ENCODE data around the gene PHPT1.
A peak's percentile ranks its signal among the peaks of the same experiment; 100 is the strongest.
"Not testable (repeated sequence)": the region's sequence is repeated elsewhere in the genome, so short reads cannot be mapped to it uniquely, and the experiment has no call there.

PHPT1 gene

DNA sequence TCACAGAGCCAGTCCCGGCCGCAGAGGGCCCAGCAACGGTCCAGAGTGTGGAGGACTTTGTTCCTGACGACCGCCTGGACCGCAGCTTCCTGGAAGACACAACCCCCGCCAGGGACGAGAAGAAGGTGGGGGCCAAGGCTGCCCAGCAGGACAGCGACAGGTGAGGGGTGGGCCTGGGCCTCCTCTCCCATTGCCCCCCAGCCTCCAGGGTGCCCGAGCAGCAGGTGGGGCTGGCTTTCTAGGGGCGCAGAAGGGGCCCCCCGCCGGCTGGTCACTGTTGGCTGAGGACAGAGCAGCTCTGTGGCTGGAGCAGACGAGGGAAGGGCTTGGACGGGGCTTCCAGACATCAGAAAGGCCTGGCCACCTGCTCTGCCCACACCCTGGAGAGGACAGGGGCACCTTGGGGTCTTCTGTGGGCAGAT, 11.3 kb upstream of the PHPT1 start:
- DNase-seq = not testable (repeated sequence)

- no peak for DNase-seq
These were observed 10.6 kb upstream of the PHPT1 start for GRCh38 chr9:136838314-136839228.

GRCh38 chr9:136839229-136840139, 9.7 kb upstream of the PHPT1 start:
- no peak for DNase-seq

GRCh38 chr9:136840140-136840876, 8.9 kb upstream of the PHPT1 start:
- no peak for DNase-seq

GRCh38 chr9:136840877-136841645, 8.1 kb upstream of the PHPT1 start:
- DNase-seq = peak in 1 of 3 donors; percentile 38

GRCh38 chr9:136841646-136842379, 7.4 kb upstream of the PHPT1 start:
- DNase-seq = not testable (repeated sequence)

DNA sequence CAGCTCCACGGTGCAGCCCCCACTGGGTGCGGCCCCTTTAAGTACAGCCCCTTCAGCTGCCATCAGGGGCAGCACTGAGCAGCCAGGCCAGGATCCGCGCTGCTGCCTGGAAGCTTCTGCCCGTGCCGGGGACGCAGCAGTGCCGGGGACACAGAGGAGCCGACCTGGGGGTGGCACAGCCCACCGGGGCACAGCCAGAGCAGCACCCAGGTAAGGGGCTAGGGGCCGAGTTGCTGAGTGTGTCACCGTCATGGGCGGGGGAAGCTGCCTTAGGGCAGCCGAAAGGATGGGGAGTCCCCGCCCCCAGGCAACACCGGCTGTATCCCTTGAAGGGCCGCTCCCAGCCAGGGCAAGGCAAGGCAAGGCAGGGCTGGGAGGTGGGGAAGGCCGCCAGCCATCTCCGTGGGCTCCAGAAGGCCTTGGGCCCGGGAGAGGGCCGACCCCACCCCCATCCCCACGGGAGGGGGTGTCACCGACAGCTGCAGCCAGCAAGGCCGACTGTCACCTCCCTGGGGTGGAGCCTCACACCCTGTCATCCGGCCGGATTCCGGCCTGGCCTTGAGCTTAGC, 6.7 kb upstream of the PHPT1 start, which contains the start of gene AJM1:
TSS of gene AJM1 (plus strand) at position 99 of the 569 bp plus-strand sequence. CDS start 1,937 bp downstream, outside the sequence.
- peak; percentile 79 to 89 (median 83) for DNase-seq

DNA sequence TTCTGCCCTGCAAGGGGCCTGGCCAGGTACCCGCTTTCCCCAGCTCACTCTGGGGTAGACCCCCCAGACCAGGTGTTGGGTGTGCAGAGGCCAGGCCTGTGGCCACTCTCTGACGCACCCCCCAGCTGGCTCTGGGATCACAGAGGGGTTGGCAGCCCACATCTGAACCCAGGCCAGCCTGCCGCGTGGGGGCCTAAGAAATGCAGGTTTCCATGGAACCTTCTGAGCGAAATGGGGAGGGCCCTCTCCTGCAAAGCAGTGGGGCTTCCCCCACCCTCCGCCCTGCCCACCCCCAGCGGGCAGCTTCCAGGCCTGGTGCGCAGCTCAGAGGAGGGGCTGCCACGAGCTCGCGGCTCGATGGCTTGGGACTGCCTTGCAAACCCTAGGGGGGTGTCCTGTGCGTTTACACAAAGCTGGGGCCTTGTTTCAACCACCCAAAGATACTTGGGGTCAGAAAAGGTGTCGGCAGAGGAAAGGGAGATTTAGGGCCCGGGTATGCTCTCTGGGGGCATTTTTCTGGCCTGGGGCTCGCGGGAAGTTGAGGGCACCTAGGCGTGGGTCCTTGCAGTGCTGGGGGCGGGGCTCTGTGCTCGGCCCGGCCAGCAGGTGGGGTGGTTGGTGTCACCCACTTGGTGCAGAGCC, 5.9 kb upstream of the PHPT1 start:
- DNase-seq = not testable (repeated sequence)

GRCh38 chr9:136843801-136844740, 5.1 kb upstream of the PHPT1 start:
- peak; percentile 27 to 69 (median 47) for DNase-seq

- peak in 1 of 3 donors; percentile 33 for DNase-seq
These were observed 4.3 kb upstream of the PHPT1 start for GRCh38 chr9:136844761-136845464.

GRCh38 chr9:136845465-136846260, 3.5 kb upstream of the PHPT1 start:
- DNase-seq = no peak

- peak in 2 of 3 donors; percentile 16 to 65 for DNase-seq
These were observed 2.7 kb upstream of the PHPT1 start for GRCh38 chr9:136846376-136847087.

- peak; percentile 37 to 53 (median 45) for DNase-seq
These were observed 2.0 kb upstream of the PHPT1 start for GRCh38 chr9:136847088-136847825.

- peak; percentile 85 to 93 (median 88) for DNase-seq
These were observed 1.3 kb upstream of the PHPT1 start for GRCh38 chr9:136847826-136848392.

DNA sequence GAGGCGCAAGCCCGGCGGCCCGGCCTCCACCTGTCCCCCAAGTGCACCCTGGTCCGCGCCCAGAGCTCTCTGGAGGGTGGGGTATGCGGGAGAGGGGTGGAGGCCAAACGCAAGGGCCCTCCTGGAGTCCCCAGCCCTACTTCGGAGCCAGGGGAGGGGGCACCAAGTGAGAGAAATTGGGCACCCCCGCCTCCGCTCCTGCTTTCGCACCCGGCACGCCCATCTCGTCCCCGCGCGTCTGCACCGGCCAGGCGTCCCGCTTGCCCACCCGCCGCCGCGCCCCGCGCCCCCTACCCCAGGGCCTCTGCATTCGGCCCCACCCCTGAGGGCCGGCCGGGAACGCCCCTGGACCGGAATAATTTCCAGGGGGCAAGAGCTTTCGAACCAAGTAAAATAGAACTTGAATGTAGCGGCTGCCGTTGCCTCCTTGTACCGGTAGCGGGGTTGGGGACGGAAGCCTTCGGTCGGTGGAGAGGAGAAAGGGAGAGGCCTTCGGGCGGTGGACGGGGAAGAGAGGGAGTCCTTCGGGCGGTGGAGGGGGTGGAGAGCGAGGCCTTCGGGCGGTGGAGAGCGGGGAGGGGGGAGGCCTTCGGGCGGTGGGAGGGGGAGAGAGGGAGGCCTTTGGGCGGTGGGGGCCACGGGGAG, 694 bp upstream of the PHPT1 start:
- DNase-seq = peak; percentile 25 to 56 (median 40)
